ENCODE data around the gene RAPGEF3. TPM values are rescaled to one million over a fixed set of nuclear protein-coding genes. Genes with fewer than 3 reads are reported as not detected.

RAPGEF3 gene
- total RNA-seq, 1 donor from 2014 or later: 9.0 TPM

GRCh38 chr12:47776471-47777143 lies 17.9 kb upstream of the RAPGEF3 start:
- no peak for DNase-seq

DNA sequence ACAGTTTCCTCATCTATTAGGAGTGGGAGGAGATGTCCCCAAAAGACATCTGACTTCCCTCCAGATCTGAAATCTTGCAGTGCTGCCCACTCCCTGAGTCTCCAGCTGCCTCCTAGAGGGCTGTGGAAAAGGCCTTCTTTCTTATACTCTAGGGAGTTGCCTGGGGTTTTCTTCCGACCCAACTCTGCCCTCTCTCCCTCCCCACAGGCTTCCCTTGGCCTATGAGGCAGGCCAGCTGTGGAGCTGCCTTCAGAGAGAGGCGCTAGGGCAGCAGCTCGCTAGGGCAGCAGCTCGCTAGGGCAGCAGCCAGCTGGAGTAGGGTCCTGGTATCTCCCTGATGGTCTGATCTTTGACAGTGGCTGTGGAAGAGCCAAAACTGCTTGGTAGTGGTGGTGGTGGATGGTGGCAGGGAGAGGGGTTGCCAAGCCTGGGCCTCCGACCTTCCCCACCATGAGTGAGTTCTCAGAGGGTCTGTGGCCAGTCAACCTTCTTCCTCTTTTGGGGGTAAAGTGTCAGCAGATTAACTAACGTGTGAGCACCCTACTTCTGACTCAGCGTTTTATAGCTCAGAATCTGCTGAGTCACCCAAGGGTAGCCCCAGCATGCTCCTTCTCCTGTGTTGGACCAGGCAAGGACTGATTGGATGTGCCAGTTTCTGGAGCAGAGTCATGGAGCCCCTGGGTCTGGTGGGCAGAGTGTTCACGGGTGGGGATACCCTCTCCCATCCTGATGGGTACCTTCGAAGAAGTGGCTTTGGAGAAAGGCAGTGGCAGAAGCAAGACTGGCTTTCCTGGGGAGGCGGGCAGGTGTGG lies 16.6 kb upstream of the RAPGEF3 start:
- peak; percentile 42 for DNase-seq

- no peak for DNase-seq
These were observed 16.0 kb upstream of the RAPGEF3 start for GRCh38 chr12:47774663-47775062.

GRCh38 chr12:47773858-47774580 lies 15.3 kb upstream of the RAPGEF3 start:
- DNase-seq: no peak

GRCh38 chr12:47773062-47773857 lies 14.6 kb upstream of the RAPGEF3 start, which contains the start of gene SLC48A1:
TSS of gene SLC48A1 (plus strand) at chr12:47773238. CDS start at chr12:47773305, 67 bp downstream.
- DNase-seq: peak; percentile 70

DNA sequence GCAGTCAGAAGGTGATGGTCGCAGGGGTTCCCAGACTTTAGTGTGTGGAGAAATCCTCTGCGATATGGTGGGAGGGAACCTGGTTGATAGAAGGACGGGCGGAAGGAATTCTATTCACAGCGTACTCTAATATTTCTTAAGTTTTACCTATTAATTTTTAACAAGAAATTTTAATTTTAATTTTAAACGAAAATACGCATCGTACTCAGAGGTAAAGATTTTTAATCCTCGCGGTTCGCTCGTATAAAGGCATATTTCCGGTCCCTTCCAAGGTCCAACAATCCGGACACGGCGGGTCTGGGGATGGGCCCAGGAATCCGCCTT lies 14.0 kb upstream of the RAPGEF3 start:
- DNase-seq: no peak

GRCh38 chr12:47772094-47772660 lies 13.5 kb upstream of the RAPGEF3 start:
- no peak for DNase-seq

DNA sequence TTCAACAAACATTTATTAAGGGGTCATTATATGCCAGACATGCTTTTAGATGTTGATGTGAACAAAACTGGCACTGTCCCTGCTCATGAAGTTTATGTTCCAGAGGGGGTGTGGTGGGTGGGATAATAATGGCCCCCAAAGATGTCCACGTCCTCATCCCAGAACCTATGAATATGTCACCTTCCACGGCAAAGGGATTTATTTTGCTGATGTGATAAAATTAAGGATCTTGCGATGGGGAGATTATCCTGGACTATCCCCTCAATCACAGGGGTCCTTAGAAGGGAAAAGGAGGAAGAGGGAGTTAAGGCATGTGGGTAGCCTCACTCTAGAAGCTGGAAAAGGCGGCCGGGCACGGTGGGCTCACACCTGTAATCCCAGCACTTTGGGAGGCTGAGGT lies 12.6 kb upstream of the RAPGEF3 start:
- DNase-seq: no peak

- DNase-seq: no peak
These were observed 11.5 kb upstream of the RAPGEF3 start for GRCh38 chr12:47770086-47770726.

DNA sequence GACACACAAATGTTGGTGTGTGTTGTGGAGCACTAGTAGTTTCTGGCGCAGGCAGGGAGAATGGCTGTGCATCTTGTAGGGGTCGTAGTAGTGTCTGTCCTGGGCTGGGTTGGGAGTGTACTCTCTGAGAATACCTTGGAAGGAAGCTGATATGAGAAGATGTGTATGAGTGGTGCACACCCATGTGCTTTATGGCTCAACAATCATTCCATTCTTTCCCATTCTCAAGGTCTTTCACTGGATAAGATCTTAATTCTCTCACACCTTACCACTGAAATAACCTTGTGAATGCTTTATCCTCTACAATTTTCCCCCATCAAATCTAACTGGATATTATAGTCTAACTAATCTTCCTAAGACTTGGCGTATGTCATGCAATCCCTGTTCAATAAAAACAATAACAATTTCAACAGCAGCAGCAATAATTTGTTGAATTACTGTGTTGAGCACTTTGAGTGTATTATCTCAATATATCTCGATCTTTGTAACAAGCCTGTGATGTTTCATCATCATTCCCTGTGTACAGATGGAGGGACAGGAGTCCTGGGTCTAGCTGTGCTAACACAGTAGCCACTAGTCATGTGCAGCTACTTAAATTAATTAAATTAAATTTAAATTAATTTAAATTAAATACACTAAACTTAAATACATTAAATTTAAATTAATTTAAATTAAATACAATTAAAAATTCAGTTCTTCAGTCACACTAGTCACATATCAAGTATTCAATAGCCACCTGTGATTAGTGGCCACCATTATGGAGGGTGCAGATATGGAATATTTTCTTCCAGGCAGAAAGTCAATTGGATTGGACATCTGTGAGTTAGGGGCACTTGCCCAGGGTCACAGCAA lies 10.8 kb upstream of the RAPGEF3 start:
- no peak for DNase-seq

GRCh38 chr12:47768323-47768811 lies 9.7 kb upstream of the RAPGEF3 start:
- DNase-seq: no peak

DNA sequence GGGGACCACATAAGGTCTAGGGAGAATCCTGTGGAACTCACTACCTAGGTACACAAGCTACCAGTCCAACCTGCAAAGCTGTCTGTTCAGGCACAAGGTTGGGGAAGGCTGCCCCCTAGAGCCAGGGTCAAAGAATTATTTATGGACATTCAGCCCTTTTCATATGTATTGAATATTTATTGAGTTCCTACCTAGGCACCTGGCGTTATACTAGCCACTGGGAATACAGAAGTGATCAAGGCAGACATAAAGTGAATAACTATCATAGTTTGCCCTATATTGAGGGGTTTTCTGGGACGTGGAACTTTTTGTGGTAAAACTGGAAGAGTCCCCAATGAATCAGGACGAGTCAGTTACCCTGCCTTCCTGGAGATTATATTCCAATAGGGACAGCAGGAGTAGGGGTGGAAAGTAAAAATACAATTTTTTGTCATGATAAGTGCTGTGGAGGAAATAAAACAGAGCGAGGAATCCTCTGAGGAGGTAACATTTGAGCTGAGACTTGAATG lies 8.6 kb upstream of the RAPGEF3 start:
- DNase-seq: no peak

DNA sequence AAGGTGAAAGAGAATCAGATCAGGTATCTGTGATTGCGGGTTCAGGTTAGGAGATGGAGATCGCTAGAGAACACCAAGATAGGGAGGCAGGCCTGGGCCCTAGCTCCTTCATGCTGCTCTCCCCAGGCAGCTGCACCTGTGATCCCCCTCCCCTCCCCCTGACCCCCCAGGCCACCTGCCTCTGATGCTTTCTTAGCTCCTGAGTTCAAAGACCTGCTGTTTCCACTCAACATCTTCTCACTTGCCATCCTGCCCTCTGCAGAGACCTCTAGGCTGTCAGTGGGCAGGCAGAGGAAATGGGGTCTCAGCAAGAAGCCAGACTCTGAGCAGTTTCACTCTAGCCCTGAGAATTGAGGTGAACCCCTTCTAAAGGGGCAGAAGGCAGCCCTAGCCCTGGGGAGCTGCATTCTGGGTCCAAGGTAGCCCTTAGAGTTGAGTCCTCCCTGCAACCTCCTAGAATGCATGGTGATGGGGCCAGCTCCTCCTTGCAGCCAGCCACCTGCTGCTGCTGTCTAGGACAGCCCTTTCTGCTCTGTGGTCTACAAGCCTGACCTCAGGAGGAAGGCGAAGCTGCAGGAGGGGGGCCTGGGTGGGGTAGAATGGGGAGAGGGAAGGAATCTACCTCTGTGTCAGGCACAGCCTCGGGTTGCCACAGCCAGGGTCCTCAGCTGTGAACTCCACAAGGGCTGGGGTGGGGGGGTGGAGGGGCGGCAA lies 8.0 kb upstream of the RAPGEF3 start:
- DNase-seq: no peak

GRCh38 chr12:47763481-47764346 lies 5.0 kb upstream of the RAPGEF3 start:
- no peak for DNase-seq

GRCh38 chr12:47762850-47763465 lies 4.3 kb upstream of the RAPGEF3 start:
- no peak for DNase-seq

- no peak for DNase-seq
These were observed 171 bp downstream of the RAPGEF3 start for GRCh38 chr12:47758584-47758833.

GRCh38 chr12:47757840-47758583 lies 668 bp downstream of the RAPGEF3 start:
- no peak for DNase-seq

All from occipital lobe (tissue), 2 donors.